Heart right ventricle (tissue), 16 donors: ENCODE measurements around the gene ITGA7. TPM values are rescaled to one million over a fixed set of nuclear protein-coding genes. Genes with fewer than 3 reads are reported as not detected.

Experiments used
- ATAC-seq, 8 donors: fragments of 200-7000 bp; cut with Tn5 transposase; one replicate each; pipeline ENCODE4 v1.9.1; 2020; ENCODE audit warnings: mild to moderate bottlenecking in 8 of 8, moderate library complexity in 8 of 8, moderate number of reproducible peaks in 1 of 8
- DNase-seq, 2 donors: peaks; one replicate each; pipeline ENCODE4 v3.0.0-alpha.2; 2020
- H3K27ac ChIP-seq, 10 donors: fragments of 200-600 bp; sonication (generic) in 2 of 10; one replicate each; pipeline versions ENCODE4 v1.5.0 to v1.8.0; 2020 to 2022; ENCODE audit warnings: mild to moderate bottlenecking in 3 of 10
- H3K27me3 ChIP-seq, 7 donors: fragments of 200-600 bp; one replicate each; pipeline ENCODE4 v1.8.0; 2021 to 2022; ENCODE audit warnings: mild to moderate bottlenecking in 2 of 7
- H3K36me3 ChIP-seq, 9 donors: fragments of 200-600 bp; sonication (generic) in 1 of 9; one replicate each; pipeline versions ENCODE4 v1.5.0 to v1.8.0; 2020 to 2022; ENCODE audit warnings: mild to moderate bottlenecking in 2 of 9
- H3K4me1 ChIP-seq, 9 donors: fragments of 200-600 bp; sonication (generic) in 1 of 9; one replicate each; pipeline versions ENCODE4 v1.5.0 to v1.8.0; 2020 to 2022; ENCODE audit warnings: mild to moderate bottlenecking in 4 of 9
- H3K4me3 ChIP-seq, 10 donors: fragments of 200-600 bp; sonication (generic) in 2 of 10; one replicate each; pipeline versions ENCODE4 v1.5.0 to v1.8.0; 2020 to 2022; ENCODE audit warnings: mild to moderate bottlenecking in 7 of 10, moderate library complexity in 2 of 10
- H3K9me3 ChIP-seq, 11 donors: fragments of 200-600 bp in 10 of 11; sonication (generic) in 2 of 11; one replicate each; pipeline versions ENCODE4 v1.5.0 to v1.8.0; 2013 to 2022; ENCODE audit warnings: mild to moderate bottlenecking in 2 of 11, control low read depth in 1 of 11, moderate library complexity in 1 of 11
- WGBS, 2 donors: extraction: QIAGEN DNeasy Blood & Tissue Kit; methylation state at CpG; one replicate each; pipeline ENCODE4 v1.1.7; 2013; ENCODE audit warnings: inconsistent platforms in 1 of 2; 5-methylcytosine and 5-hydroxymethylcytosine counted together
- intact Hi-C, 10 donors: fragments of 100-400 bp; cut with DNase I; formaldehyde crosslinking; loops; one replicate each; pipeline versions ENCODE4 v1.11.1 to v1.14.2; 2022
- polyA plus RNA-seq, 2 donors: library from polyadenylated mRNA; stranded (reverse); fragments of 200-250 nt; gene quantifications; one replicate each; pipeline ENCODE4 v1.2.3, GENCODE V29; 2013
- total RNA-seq, 10 donors: library from RNA; stranded (reverse); fragmentation: NEBNext Ultra II Directional in 3 of 10; extraction: Animal tissue kit (Norgen Biotek cat#: 25700) in 3 of 10; gene quantifications; one replicate each; pipeline versions ENCODE4 v1.2.1 to v1.2.4, GENCODE V29; 2021 to 2023
- TF ChIP-seq, protein P1 (sequence below), 9 donors: fragments of 200-600 bp; sonication (generic) in 2 of 9; IDR thresholded peaks; one replicate each; pipeline versions ENCODE4 v1.5.0 to v1.8.0; 2021 to 2022; ENCODE audit warnings: antibody characterized with exemption in 9 of 9, mild to moderate bottlenecking in 5 of 9, moderate library complexity in 1 of 9
- donor health status: Arrhythmogenic right ventricular cardiomyopathy.
- donor health status: ischemic (EF 13 %, LVEDD 7.1; RV severe dilation, severe dysfunction).
- donor health status: healthy with polysubstance abuse.
- donor health status: DM: no; HTN: yes; CAD: no.
- donor health status: DM: no; HTN: no; CAD: no.
- donor health status: ischemic (EF 25% LVEDD 6.9; RV normal size, moderate dysfunction).
- donor health status: ischemic (EF 25% LVEDD 5.7; RV mildly dilated, moderate dysfunction).
- donor health status: healthy.
- donor health status: DM: yes; HTN: yes; CAD: no.
- donor health status: Ischemic cardiomyopathy.
- donor health status: ischemic (EF 35%, LVEDD 5.7; RV mildly dilated, moderate dysfunction).
- donor health status: nonischemic (EF 11% LVEDD 7.7; RV severe dilation, severe dysfunction).
- donor health status: DM: yes; HTN: yes; CAD: no.
- donor health status: PGD.
- donor health status: ischemic (EF 29% LVEDD 5.4; RV normal size, mild dysfunction).
- donor health status: nonischemic (EF 23%, LVEDD 6.1; RV moderate dilation, normal function).

ITGA7 gene
- total and polyA plus RNA-seq, 12 donors: 247 to 750 (median 502) TPM

GRCh38 chr12:55695349-55695748 lies 12.4 kb downstream of the ITGA7 start:
- TF ChIP-seq, protein P1, sequence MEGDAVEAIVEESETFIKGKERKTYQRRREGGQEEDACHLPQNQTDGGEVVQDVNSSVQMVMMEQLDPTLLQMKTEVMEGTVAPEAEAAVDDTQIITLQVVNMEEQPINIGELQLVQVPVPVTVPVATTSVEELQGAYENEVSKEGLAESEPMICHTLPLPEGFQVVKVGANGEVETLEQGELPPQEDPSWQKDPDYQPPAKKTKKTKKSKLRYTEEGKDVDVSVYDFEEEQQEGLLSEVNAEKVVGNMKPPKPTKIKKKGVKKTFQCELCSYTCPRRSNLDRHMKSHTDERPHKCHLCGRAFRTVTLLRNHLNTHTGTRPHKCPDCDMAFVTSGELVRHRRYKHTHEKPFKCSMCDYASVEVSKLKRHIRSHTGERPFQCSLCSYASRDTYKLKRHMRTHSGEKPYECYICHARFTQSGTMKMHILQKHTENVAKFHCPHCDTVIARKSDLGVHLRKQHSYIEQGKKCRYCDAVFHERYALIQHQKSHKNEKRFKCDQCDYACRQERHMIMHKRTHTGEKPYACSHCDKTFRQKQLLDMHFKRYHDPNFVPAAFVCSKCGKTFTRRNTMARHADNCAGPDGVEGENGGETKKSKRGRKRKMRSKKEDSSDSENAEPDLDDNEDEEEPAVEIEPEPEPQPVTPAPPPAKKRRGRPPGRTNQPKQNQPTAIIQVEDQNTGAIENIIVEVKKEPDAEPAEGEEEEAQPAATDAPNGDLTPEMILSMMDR (IDR thresholded peaks at IDR 0.05): no peak
- Histone ChIP-seq H3K36me3 (peaks cover 0 to 88% (median 34%) of the 10 kb centered on the region in 9 donors), H3K4me1 (peaks cover 0 to 15% (median 7%) of the 10 kb centered on the region in 9 donors), H3K27me3 (no peaks in the 10 kb centered on the region), H3K9me3 (no peaks in the 10 kb centered on the region), H3K27ac (no peak overlapping the region), H3K4me3 (no peak overlapping the region)
- no peak for DNase-seq
- intact Hi-C loops: no loop called here
- no peak for ATAC-seq
- 75 to 86% methylated on average over 7 of the region's 7 CpGs for WGBS, 2 donors

GRCh38 chr12:55694651-55695050 lies 13.1 kb downstream of the ITGA7 start:
- peaks cover 0 to 81% (median 34%) of the 10 kb centered on the region in 9 donors for H3K36me3 ChIP-seq
- peaks cover 0 to 8% (median under 1%) of the 10 kb centered on the region in 9 donors for H3K4me1 ChIP-seq
- H3K9me3 ChIP-seq: no peaks in the 10 kb centered on the region
- TF ChIP-seq, protein P1 (IDR thresholded peaks at IDR 0.05): no peak
- peak in 1 of 8 donors; percentile 8 for ATAC-seq
- no peak for DNase-seq
- H3K27ac ChIP-seq: no peak overlapping the region
- H3K4me3 ChIP-seq: no peak overlapping the region
- intact Hi-C loops: no loop called here
- WGBS, 2 donors: 95 to 96% methylated on average over 4 of the region's 4 CpGs
- H3K27me3 ChIP-seq: no peaks in the 10 kb centered on the region

GRCh38 chr12:55694188-55694515 lies 13.6 kb downstream of the ITGA7 start:
- 95 to 96% methylated on average over 7 of the region's 7 CpGs for WGBS, 2 donors
- peak in 2 of 8 donors; percentile 8 to 23 for ATAC-seq

DNA sequence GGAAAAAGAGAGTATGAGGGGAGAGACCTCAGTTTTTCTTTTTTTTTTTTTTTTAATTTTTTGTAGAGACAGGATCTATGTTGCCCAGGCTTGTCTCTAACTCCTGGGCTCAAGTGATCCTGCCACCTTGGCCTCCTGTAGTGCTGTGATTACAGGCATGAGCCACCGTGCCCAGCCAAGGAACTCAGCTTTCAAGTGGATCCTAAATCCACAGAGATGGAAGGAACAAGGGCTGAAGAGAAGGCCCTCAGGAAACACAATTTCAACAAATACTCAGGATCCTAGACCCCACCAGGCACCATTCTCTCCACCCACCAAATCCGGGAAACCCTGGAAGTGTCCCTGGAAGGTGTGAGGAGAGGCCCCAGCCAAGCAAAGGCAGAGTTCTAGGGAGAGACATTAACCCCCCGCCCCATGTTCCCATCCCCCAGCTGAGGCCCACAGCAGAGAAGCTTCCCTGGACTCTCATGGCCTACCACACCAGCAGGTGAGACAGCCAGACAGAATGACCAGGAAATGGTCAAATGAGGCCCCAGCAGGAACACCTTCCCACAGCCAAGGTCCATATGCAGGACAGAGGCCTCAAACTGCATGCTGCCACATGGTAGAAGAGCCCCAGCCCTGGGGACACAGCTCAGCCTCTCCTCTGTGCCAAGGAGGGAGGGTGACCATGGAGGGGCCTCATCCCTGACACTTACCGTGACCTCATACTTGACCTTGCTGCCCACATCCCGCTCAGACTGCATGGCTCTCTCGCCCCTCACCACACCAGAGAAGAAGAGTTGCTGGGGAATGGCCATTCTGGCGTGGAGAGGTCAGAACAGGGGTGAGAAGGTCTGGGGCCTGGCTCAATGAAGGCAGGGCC lies 14.1 kb downstream of the ITGA7 start:
- Histone ChIP-seq H3K36me3 (peaks cover 0 to 87% (median 38%) of the 10 kb centered on the region in 9 donors), H3K4me3 (no peak overlapping the region), H3K9me3 (no peaks in the 10 kb centered on the region), H3K27ac (no peak overlapping the region), H3K4me1 (no peaks in the 10 kb centered on the region), H3K27me3 (no peaks in the 10 kb centered on the region)
- DNase-seq: no peak
- WGBS, 2 donors: 94% methylated on average over 7 of the region's 7 CpGs
- TF ChIP-seq, protein P1 (IDR thresholded peaks at IDR 0.05): no peak
- ATAC-seq: peak in 1 of 8 donors; percentile 5
- intact Hi-C loops: no loop called here

More at GRCh38 chr12:55694188-55694515, 13.6 kb downstream of the ITGA7 start:
- no peak for DNase-seq
- Histone ChIP-seq H3K36me3 (peaks cover 0 to 83% (median 34%) of the 10 kb centered on the region in 9 donors), H3K9me3 (no peaks in the 10 kb centered on the region), H3K4me3 (no peak overlapping the region), H3K4me1 (peaks cover 0 to 3% (median 0%) of the 10 kb centered on the region in 9 donors), H3K27ac (no peak overlapping the region), H3K27me3 (no peaks in the 10 kb centered on the region)
- intact Hi-C loops: no loop called here
- TF ChIP-seq, protein P1 (IDR thresholded peaks at IDR 0.05): no peak
